GM12891 (cell line): Measurements from ENCODE around the gene PTPRO.

ENCODE experiments used
- PAX5 ChIP-seq: IDR thresholded peaks from 2 replicates; pipeline ENCODE4 v1.6.1; 2011; ENCODE audit warnings: low read length, moderate library complexity, mild to moderate bottlenecking; ENCODE audit not compliant: insufficient read depth, severe bottlenecking
- POLR2A ChIP-seq: IDR thresholded peaks from 2 replicates; pipeline ENCODE4 v1.6.1; 2011; ENCODE audit warnings: low read depth, low read length, control low read depth
- POLR2AphosphoS5 ChIP-seq: IDR thresholded peaks from 2 replicates; pipeline ENCODE4 v1.6.1; 2011; ENCODE audit warnings: low read depth, low read length, control low read depth
- SPI1 ChIP-seq: IDR thresholded peaks from 2 replicates; pipeline ENCODE4 v1.6.1; 2011; ENCODE audit warnings: low read depth, low read length, control low read depth
- TAF1 ChIP-seq: IDR thresholded peaks from 2 replicates; pipeline ENCODE4 v1.6.1; 2011; ENCODE audit warnings: low read depth, low read length, control low read depth

DNA sequence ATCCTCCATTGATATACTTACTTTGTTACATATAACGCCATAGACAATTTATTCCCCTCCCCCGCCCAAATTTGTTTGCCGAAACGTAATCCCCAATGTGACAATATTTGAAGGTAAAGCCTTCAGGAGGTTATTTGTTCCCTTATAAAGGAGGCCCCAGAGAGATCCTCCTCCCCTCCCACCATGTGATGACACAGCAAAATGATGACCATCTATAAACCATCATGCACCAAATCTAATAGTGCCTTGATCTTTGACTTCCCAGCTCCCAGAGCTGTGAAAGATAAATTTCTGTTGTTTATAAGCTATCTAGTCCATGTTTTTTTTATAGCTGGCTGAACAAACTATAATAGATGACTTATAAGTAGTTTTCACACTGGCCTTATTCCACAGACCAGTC, 122.2 kb downstream of the PTPRO start:
- no peak for TF ChIP-seq POLR2AphosphoS5
- no peak for TF ChIP-seq POLR2A
- no peak for TF ChIP-seq TAF1
- no peak for TF ChIP-seq SPI1
- TF ChIP-seq PAX5: no peak
